OCI-LY1 (cell line): Measurements from ENCODE around the gene TUBGCP6.

ENCODE experiments used
- EZH2 ChIP-seq: fragments of 200-600 bp; sonication (generic), shearing (Covaris generic); IDR thresholded peaks from 2 replicates; pipeline ENCODE4 v1.8.0; 2017; ENCODE audit warnings: borderline replicate concordance, mixed run types, mild to moderate bottlenecking, antibody characterized with exemption, low read length, moderate library complexity, mixed read lengths
- TF ChIP-seq, protein P1 (sequence below): fragments of 200-600 bp; sonication (generic), shearing (Covaris generic); IDR thresholded peaks from 2 replicates; pipeline ENCODE4 v1.5.1; 2017; ENCODE audit warnings: mild to moderate bottlenecking, antibody characterized with exemption, low read length, moderate library complexity, mixed read lengths

DNA sequence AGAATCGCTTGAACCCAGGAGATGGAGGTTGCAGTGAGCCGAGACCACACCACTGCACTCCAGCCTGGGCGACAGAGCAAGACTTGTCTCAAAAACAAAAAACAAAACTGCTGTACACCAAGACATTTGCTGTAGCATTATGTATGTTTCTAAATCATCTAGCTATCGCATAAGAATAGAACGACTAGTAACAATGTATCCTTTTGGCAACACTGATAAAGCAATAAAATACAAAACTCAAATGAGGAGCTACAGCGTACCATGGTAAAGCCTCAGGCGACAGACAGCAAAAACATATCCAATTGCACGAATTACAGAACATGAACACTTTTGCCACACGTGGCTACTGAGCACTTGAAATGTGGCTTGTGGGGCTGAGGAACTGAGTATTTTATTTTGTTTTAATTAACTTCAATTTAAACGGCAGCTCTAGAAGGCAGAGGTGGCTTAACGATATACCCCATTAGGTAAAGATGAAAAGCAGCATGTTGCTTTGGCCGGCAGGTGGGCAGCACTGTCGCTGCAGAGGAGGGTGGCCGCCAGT, 2.3 kb downstream of the TUBGCP6 start:
- TF ChIP-seq EZH2, result no peak
- TF ChIP-seq, protein P1, sequence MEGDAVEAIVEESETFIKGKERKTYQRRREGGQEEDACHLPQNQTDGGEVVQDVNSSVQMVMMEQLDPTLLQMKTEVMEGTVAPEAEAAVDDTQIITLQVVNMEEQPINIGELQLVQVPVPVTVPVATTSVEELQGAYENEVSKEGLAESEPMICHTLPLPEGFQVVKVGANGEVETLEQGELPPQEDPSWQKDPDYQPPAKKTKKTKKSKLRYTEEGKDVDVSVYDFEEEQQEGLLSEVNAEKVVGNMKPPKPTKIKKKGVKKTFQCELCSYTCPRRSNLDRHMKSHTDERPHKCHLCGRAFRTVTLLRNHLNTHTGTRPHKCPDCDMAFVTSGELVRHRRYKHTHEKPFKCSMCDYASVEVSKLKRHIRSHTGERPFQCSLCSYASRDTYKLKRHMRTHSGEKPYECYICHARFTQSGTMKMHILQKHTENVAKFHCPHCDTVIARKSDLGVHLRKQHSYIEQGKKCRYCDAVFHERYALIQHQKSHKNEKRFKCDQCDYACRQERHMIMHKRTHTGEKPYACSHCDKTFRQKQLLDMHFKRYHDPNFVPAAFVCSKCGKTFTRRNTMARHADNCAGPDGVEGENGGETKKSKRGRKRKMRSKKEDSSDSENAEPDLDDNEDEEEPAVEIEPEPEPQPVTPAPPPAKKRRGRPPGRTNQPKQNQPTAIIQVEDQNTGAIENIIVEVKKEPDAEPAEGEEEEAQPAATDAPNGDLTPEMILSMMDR, result no peak
